MM.1S (cell line): ENCODE data around the gene GPR155.

Experiments used
- EZH2phosphoT487 ChIP-seq: fragments of 300-600 bp; sonication (generic); IDR thresholded peaks from 2 replicates; pipeline ENCODE4 v1.6.1; 2018; ENCODE audit warnings: antibody characterized with exemption, low read length
- TF ChIP-seq, protein P1 (sequence below): fragments of 300-600 bp; sonication (generic); IDR thresholded peaks from 2 replicates; pipeline ENCODE4 v1.5.1; 2016; ENCODE audit warnings: antibody characterized with exemption, low read length, mixed read lengths

DNA sequence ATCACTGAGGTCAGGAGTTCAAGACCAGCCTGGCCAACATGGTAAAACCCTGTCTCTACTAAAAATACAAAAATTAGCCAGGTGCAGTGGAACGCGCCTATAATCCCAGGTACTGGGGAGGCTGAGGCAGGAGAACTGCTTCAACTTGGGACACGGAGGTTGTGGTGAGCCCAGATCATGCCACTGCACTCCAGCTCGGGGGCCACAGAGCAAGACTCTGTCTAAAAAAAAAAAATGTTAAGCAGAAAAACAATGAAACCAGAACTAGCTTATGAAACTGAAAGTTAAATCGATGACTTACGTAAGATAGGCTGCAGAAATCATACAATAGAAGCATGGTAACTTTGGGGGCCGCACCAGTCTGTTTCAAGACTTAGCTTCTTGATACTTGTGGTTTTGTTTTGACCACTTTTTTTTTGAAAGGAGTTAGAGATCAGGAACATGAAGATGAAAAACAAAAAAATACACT lies 6.2 kb upstream of the GPR155 start:
- TF ChIP-seq, protein P1, sequence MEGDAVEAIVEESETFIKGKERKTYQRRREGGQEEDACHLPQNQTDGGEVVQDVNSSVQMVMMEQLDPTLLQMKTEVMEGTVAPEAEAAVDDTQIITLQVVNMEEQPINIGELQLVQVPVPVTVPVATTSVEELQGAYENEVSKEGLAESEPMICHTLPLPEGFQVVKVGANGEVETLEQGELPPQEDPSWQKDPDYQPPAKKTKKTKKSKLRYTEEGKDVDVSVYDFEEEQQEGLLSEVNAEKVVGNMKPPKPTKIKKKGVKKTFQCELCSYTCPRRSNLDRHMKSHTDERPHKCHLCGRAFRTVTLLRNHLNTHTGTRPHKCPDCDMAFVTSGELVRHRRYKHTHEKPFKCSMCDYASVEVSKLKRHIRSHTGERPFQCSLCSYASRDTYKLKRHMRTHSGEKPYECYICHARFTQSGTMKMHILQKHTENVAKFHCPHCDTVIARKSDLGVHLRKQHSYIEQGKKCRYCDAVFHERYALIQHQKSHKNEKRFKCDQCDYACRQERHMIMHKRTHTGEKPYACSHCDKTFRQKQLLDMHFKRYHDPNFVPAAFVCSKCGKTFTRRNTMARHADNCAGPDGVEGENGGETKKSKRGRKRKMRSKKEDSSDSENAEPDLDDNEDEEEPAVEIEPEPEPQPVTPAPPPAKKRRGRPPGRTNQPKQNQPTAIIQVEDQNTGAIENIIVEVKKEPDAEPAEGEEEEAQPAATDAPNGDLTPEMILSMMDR, result no peak
- TF ChIP-seq EZH2phosphoT487, result no peak
